ENCODE data around the gene BLM.

GRCh38 chr15:90819850-90820249 is 102.7 kb downstream of the BLM start:
- TF ChIP-seq MAX (IDR thresholded peaks at IDR 0.05) (no peak), CHD7 (IDR thresholded peaks at IDR 0.05; ENCODE audit: insufficient replicate concordance, low read length) (no peak), NRF1 (IDR thresholded peaks at IDR 0.05; ENCODE audit: low read depth, low read length) (no peak), CTCF (IDR thresholded peaks at IDR 0.05; ENCODE audit: control extremely low read depth in 1 of 3, insufficient read depth in 1 of 3, low read depth in 1 of 3, low read length in 3 of 3) (no peak), RFX5 (IDR thresholded peaks at IDR 0.05; ENCODE audit: borderline replicate concordance, low read depth, low read length) (no peak), TAF1 (IDR thresholded peaks at IDR 0.05; ENCODE audit: low read depth, low read length) (no peak), TBP (IDR thresholded peaks at IDR 0.05; ENCODE audit: low read depth, low read length) (no peak), FOSL1 (IDR thresholded peaks at IDR 0.05; ENCODE audit: insufficient read depth, low read depth, low read length) (no peak), PHF8 (conservative IDR thresholded peaks at IDR 0.05; ENCODE audit: low read depth, low read length) (no peak), NANOG (IDR thresholded peaks at IDR 0.05; ENCODE audit: insufficient read depth, low read depth, low read length, poor library complexity, severe bottlenecking) (no peak), TAF7 (optimal IDR thresholded peaks at IDR 0.05; ENCODE audit: borderline replicate concordance, low read depth, low read length) (no peak), POLR2A (IDR thresholded peaks at IDR 0.05; ENCODE audit: control extremely low read depth in 1 of 2, low read depth in 2 of 2, low read length in 2 of 2) (no peak)

All from H1 (cell line).